ENCODE measurements around the gene BBS1.

BBS1 gene

GRCh38 chr11:66480117-66480938 is 30.1 kb upstream of the BBS1 start, which contains the start of gene DPP3 (continued):
- TF ChIP-seq ZNF621 (tag by site-specific recombination; IDR thresholded peaks at IDR 0.05) = no peak
- TF ChIP-seq ZNF704 (tag by site-specific recombination; IDR thresholded peaks at IDR 0.05) = no peak
- no peak for TF ChIP-seq GLI2 (tag by site-specific recombination; IDR thresholded peaks at IDR 0.05; ENCODE audit: borderline replicate concordance, low read depth)
- TF ChIP-seq ZNF626 (tag by site-specific recombination; IDR thresholded peaks at IDR 0.05) = no peak
- TF ChIP-seq ZNF335 (tag by site-specific recombination; conservative IDR thresholded peaks at IDR 0.05) = peak; percentile 92
- no peak for TF ChIP-seq ZBTB1 (tag by site-specific recombination; IDR thresholded peaks at IDR 0.05)
- TF ChIP-seq AEBP2 (tag by site-specific recombination; IDR thresholded peaks at IDR 0.05; ENCODE audit: borderline replicate concordance) = no peak
- no peak for TF ChIP-seq SALL2 (tag by site-specific recombination; IDR thresholded peaks at IDR 0.05; ENCODE audit: borderline replicate concordance)
- no peak for TF ChIP-seq ZNF302 (tag by site-specific recombination; IDR thresholded peaks at IDR 0.05; ENCODE audit: low read depth)
- peak; percentile 79 for TF ChIP-seq KLF9 (tag by site-specific recombination; IDR thresholded peaks at IDR 0.05; ENCODE audit: low read depth)
- TF ChIP-seq ZNF121 (tag by site-specific recombination; IDR thresholded peaks at IDR 0.05) = 0 out of 2 replicates have a peak, but pooled peaks have one; percentile 8
- no peak for TF ChIP-seq ZBTB6 (tag by site-specific recombination; IDR thresholded peaks at IDR 0.05)
- TF ChIP-seq REST (tag by site-specific recombination; IDR thresholded peaks at IDR 0.05) = no peak
- TF ChIP-seq ZNF629 (tag by site-specific recombination; IDR thresholded peaks at IDR 0.05) = peak; percentile 51; the same call in 1 of the 2 replicates
- no peak for TF ChIP-seq ZNF19 (tag by site-specific recombination; IDR thresholded peaks at IDR 0.05; ENCODE audit: low read depth)
- TF ChIP-seq MYNN (tag by site-specific recombination; IDR thresholded peaks at IDR 0.05; ENCODE audit: borderline replicate concordance) = no peak
- no peak for TF ChIP-seq ZNF701 (tag by site-specific recombination; IDR thresholded peaks at IDR 0.05)
- TF ChIP-seq ZNF501 (tag by site-specific recombination; IDR thresholded peaks at IDR 0.05) = 0 out of 2 replicates have a peak, but pooled peaks have one; percentile 70
- TF ChIP-seq BCL11B (tag by site-specific recombination; IDR thresholded peaks at IDR 0.05; ENCODE audit: low read depth) = peak; percentile 30; the same call in 1 of the 2 replicates
- TF ChIP-seq SETDB1 (IDR thresholded peaks at IDR 0.05; ENCODE audit: insufficient read length, low read length) = no peak
- no peak; the same call in 1 of the 2 replicates for TF ChIP-seq GFI1B (tag by site-specific recombination; IDR thresholded peaks at IDR 0.05)
- TF ChIP-seq ZNF76 (tag by site-specific recombination; IDR thresholded peaks at IDR 0.05; ENCODE audit: borderline replicate concordance, low read depth) = peak; percentile 55; the same call in 1 of the 2 replicates
- 0 out of 2 replicates have a peak, but pooled peaks have one; percentile 25 for TF ChIP-seq ZNF843 (tag by site-specific recombination; IDR thresholded peaks at IDR 0.05)
- no peak for TF ChIP-seq ZNF202 (tag by site-specific recombination; IDR thresholded peaks at IDR 0.05; ENCODE audit: borderline replicate concordance)
- TF ChIP-seq ZNF366 (tag by site-specific recombination; conservative IDR thresholded peaks at IDR 0.05) = no peak
- no peak for TF ChIP-seq ZNF660 (tag by site-specific recombination; IDR thresholded peaks at IDR 0.05)
- peak; percentile 88 for TF ChIP-seq SP3 (tag by site-specific recombination; IDR thresholded peaks at IDR 0.05)
- no peak for TF ChIP-seq ZNF837 (tag by site-specific recombination; IDR thresholded peaks at IDR 0.05)
- TF ChIP-seq ZNF768 (tag by site-specific recombination; IDR thresholded peaks at IDR 0.05) = no peak
- peak; percentile 52; the same call in 1 of the 2 replicates for TF ChIP-seq ZNF449 (tag by site-specific recombination; IDR thresholded peaks at IDR 0.05)
- no peak for TF ChIP-seq ZNF792 (tag by site-specific recombination; IDR thresholded peaks at IDR 0.05)
- TF ChIP-seq GLI4 (tag by site-specific recombination; IDR thresholded peaks at IDR 0.05) = no peak

Measured in HEK293 (cell line).